ENCODE results near the gene EZH2.
A peak's percentile ranks its signal among the peaks of the same experiment; 100 is the strongest.

Gene EZH2

GRCh38 chr7:148854983-148855382 lies 29.1 kb downstream of the EZH2 start:
- DNase-seq (ENCODE audit: low spot score), result no peak

GRCh38 chr7:148852272-148852671 lies 31.8 kb downstream of the EZH2 start:
- DNase-seq (ENCODE audit: low spot score), result no peak

DNA sequence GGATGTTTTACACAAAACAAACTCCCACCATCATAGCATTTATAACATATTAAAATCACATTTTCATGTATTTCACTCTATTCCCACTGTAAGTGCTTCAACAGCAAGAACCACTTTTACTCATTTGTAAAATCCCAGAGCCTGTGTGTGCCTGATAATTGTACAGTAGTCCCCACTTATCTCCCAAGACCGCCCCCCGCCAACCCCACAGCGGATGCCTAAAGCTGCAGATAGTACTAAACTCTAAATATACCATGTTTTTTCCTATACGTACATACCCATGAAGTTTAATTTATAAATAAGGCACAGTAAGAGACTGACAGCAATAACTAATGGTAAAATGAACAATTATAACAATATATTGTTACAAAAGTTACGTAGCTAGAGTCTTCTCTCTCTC lies 33.5 kb downstream of the EZH2 start:
- DNase-seq (ENCODE audit: low spot score), result no peak

DNA sequence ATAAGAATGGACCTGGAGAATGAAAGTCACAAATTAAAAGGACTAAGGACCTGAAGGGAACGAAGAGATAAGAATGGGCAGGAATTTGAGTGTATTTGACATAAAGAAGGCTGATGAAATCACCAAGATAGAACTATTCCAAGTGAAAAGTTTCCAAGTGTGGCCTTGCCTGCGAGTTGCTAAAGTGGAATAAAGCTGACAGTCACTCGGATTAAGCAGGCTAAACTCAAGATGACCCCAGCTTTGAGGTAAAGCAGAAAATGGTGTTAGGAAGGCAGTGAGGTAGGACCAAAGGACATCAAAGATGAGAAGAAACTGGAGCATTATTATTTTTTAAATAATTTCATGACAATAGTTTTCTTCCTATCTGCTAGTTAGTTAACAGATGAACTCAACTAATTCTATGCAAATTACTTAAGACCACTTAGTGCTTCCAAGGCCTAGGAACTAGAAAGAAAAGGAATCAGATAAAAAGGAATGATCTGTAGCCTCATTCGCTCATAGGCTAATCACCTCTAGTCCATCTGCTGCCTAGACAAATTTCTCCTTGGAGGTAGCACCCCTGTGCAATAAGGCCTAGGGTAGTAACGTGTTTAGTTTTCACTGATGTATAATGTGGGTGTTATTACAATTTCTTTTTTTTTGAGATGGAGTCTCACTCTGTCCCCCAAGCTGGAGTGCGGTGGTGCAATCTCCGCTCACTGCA lies 34.5 kb downstream of the EZH2 start:
- DNase-seq (ENCODE audit: low spot score), result no peak

- DNase-seq (ENCODE audit: low spot score), result no peak
Measured at GRCh38 chr7:148847815-148848734, 36.0 kb downstream of the EZH2 start.

DNA sequence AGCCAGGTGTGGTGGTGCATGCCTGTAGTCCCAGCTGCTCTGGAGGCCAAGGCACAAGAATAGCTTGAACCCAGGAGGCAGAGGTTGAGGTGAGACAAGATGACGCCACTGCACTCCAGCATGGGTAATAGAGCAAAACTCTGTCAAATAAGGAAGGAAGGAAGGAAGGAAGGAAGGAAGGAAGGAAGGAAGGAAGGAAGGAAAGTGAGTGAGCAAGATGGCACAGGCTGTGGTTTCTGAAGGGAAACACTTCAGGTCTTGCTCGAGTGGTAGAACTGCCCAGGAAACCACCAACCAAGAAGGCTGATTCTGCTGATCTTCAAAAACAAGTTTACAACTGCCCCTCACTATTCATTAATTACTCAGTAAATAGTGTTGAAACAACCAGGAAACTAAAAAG lies 45.2 kb downstream of the EZH2 start:
- DNase-seq (ENCODE audit: low spot score), result no peak

DNA sequence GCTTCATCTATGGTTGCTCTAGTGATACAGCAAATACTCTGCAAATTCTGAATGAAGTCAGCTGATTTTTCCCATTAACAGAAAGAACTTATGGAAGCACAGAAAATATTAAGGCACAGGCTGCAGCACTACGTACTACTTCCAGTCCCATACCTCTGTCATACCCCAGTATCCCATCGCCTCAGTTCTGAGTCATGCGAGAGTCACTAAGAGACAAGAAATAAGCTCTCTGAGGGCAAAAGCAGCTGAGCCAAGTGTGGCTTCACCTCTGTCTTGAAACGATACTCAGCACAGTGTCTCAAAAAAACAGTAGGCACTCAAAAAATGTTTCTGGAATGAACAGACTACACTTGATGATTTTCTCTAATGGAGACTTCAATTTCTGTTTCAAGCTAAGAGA lies 48.2 kb downstream of the EZH2 start:
- DNase-seq (ENCODE audit: low spot score), result no peak

GRCh38 chr7:148834605-148835004 lies 49.5 kb downstream of the EZH2 start:
- no peak for DNase-seq (ENCODE audit: low spot score)

- no peak for DNase-seq (ENCODE audit: low spot score)
Measured at GRCh38 chr7:148831782-148832181, 52.3 kb downstream of the EZH2 start.

- DNase-seq (ENCODE audit: low spot score), result no peak
Measured at GRCh38 chr7:148830897-148831692, 53.0 kb downstream of the EZH2 start.

GRCh38 chr7:148828965-148829364 lies 55.1 kb downstream of the EZH2 start:
- DNase-seq (ENCODE audit: low spot score), result no peak

- DNase-seq (ENCODE audit: low spot score), result no peak
Measured at GRCh38 chr7:148825338-148825737, 58.8 kb downstream of the EZH2 start.

GRCh38 chr7:148824864-148825263 lies 59.2 kb downstream of the EZH2 start:
- DNase-seq (ENCODE audit: low spot score), result no peak

- DNase-seq (ENCODE audit: low spot score), result no peak
Measured at GRCh38 chr7:148821422-148821821, 62.7 kb downstream of the EZH2 start.

DNA sequence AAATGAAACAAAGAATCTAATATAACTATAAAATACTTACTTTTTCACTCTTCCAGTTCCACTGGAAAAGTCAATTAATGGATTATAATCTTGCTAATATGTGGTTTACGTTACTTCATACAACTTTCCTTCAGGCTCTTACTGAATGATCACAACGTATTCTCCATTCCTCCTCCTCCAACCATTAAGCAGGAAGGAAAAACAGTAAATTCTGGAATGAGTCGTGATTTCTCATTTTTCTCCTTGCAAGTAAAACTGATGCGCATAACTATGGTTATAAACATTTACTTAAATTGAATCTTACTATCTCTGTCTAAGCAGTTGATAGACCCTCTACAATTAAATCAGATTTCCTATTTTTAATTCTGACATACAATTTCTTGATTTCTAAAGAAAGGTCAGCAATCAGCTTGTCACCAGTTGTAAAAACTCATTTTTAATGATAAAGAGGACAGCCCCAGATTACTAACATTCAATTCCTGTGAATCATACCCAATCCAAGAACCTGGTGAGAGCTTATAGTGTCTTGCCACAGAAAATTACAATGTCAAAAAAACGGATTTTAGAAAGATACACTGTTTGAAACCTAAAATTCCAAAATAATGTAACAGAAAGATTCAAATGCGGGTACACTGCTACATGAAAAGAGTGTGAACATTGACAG lies 64.3 kb downstream of the EZH2 start:
- no peak for DNase-seq (ENCODE audit: low spot score)

GRCh38 chr7:148815612-148816011 lies 68.5 kb downstream of the EZH2 start:
- DNase-seq (ENCODE audit: low spot score), result no peak

- DNase-seq (ENCODE audit: low spot score), result no peak
Measured at GRCh38 chr7:148814922-148815559, 69.0 kb downstream of the EZH2 start.

GRCh38 chr7:148813890-148814289 lies 70.2 kb downstream of the EZH2 start:
- no peak for DNase-seq (ENCODE audit: low spot score)

DNA sequence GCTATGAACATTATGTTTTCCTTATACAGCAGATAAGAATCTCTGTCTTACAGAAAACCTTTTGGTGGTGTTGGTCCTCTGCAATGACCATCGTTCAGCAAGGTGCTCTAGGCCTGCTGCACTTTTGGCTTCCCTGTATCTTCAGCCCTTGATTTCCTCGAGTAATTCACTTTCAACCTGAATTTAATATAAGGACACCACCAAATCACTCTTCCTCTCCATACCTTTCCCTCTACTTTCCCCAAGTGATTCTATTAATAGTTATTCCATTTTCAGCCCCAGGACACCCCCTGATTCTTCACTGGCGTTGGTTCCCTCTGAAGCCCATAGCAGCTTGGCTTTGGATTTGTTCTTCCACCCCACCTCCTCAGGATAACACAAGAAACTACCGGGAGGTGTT lies 72.2 kb downstream of the EZH2 start:
- no peak for DNase-seq (ENCODE audit: low spot score)

GRCh38 chr7:148809856-148810255 lies 74.2 kb downstream of the EZH2 start:
- peak; percentile 43 for DNase-seq (ENCODE audit: low spot score)

GRCh38 chr7:148807436-148807835 lies 76.7 kb downstream of the EZH2 start:
- DNase-seq (ENCODE audit: low spot score), result no peak

- no peak for DNase-seq (ENCODE audit: low spot score)
Measured at GRCh38 chr7:148806187-148806586, 77.9 kb downstream of the EZH2 start.

Measured in iPS-NIHi11 (cell line).